Activated naive CD8-positive, alpha-beta T cell treated with anti-CD3 and anti-CD28 coated beads, Interleukin-2, amount 50 U/mL, for 16 hours (primary cell): ENCODE measurements around the gene RALA.

Experiments used
- DNase-seq: peaks from one replicate; pipeline ENCODE4 v3.0.0-alpha.2; 2020; ENCODE audit warnings: low read depth, low spot score

RALA gene

DNA sequence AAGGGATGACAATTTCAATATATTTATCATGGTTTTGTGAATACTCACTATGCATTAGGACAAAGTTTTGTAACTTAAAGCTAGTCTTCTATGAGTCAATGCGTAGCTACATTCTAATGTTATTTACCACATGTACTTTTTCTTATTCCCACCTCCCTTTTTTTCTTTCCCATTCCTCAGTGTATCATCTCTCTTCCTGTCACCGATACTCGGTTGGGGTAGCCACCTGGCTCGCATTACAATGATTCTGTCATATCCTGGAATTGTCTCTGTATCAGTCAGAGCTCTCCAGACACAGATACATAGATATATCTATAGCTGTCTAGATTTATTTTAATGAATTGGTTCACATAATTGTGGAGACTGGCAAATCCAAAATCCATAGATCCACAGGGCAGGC, 9.8 kb upstream of the RALA start:
- DNase-seq = no peak

DNA sequence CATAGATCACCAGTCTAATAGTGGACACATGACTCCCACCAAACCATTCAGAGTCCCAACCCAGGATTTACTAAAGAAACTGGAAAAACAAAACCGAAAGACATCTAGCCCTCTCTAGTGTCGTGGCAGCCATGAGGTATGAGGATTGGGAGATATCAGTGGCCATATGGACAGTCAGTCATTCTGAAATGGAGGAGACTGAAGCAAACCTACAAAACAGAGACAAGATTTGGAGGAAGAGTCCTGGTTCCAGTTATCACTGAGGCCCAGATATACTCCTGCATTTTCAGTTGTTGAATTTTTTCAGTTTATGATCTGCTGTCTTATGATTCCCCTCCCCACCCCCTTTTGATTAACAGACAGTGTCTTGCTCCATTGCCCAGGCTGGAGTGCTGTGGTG, 9.1 kb upstream of the RALA start:
- DNase-seq = no peak

GRCh38 chr7:39615350-39615975, 7.9 kb upstream of the RALA start:
- no peak for DNase-seq

DNA sequence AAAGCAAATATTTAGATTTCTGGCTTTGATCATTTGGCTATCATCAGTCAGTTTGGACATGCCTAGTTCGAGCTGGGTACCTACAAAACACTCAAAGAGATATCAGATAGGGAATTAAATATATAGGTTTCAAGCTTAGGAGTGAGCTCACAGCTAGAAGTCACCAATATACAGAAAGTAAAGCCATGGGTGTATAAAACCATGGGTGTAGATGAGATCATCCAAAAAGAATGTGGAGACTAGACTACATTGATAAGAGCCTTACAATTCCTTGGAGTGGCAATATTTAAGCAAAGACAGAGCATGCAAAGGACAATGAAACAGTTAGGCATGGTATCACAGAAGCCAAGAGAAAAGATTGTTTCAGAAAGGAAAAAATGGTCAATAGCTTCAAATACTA, 7.2 kb upstream of the RALA start:
- no peak for DNase-seq

DNA sequence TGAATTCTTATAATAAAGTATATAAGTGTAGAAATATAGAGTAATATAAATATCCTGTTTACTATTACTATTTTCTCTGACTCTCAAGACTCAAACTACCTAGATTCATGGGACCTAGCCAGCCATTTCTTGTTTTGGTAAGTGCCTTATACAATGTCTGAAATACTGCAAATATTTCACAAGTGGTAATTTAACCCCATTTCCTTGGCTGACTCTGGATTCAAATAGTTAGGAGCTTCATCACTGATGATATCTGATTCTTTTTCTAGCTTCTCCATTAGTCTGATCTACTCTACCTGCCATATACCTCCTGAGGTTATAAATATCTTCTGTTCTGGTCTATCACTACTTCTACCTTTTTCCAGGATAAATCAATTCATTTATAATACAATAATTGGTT, 6.4 kb upstream of the RALA start:
- DNase-seq = no peak

GRCh38 chr7:39618868-39619267, 4.5 kb upstream of the RALA start:
- DNase-seq = no peak

DNA sequence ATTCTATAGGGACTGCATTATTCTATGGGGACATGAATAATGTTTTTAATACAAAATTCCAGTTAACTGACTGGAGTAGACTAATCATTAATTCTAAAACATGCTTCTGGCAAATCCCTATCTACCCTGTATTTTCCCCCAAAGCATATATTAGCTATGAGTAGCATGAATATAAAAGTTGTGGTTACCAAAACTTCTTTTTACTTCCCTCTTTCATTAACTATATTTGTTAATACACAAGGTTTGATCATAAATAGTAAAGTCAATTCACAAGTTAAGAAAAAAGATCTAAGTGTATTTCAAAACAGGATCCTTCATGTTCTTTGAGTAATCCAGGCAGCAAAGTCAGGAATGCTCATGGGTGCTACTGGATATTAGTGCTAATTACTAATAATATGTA, 2.9 kb upstream of the RALA start:
- no peak for DNase-seq

DNA sequence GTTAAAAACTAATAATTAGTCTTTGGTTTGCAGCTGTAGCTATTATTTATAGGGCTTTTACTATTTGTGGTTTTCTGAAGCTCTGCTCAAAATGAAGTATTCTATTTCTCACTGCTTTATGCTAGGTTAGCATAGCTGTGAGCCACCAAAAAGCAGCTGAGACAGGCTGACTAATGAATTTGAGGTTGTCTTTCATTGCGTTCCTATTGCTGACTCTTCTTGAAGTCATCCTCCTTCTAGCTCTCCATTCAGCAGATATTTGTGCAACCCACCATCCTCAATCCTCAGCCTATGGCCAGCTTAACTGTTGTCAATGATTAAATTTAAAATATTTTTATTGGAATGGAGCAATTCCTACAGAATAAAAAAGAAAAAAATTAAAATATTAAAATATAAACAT, 2.1 kb upstream of the RALA start:
- no peak for DNase-seq

DNA sequence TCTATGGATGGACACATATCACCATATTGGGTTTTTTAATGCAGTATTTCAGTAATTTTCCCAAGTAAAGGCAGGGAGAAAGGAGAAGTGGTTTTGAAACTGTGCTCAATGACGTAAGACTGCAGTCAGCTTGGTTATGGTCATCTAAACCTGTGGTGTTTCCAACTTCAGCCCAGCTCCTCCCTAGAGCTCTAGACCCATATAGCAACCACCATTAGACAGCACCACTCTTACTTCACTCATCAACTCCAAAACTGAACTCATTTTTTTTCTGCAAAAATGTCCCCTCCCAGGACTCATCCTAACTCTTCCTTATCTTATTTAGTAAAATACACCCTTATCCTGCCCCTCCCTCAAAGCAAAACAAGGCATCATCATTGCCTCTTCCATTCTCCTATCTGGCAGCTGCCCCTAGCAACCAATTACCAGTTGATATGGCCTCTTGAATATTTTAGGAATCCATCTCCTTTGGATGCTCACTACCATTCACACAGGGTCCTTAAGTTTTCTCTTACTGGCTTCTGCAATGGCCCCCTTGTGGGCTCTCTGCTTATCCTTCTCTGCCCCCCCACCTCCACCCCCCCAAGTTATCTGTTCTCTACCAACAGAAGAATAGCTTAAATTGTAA, 1.5 kb upstream of the RALA start:
- no peak for DNase-seq

DNA sequence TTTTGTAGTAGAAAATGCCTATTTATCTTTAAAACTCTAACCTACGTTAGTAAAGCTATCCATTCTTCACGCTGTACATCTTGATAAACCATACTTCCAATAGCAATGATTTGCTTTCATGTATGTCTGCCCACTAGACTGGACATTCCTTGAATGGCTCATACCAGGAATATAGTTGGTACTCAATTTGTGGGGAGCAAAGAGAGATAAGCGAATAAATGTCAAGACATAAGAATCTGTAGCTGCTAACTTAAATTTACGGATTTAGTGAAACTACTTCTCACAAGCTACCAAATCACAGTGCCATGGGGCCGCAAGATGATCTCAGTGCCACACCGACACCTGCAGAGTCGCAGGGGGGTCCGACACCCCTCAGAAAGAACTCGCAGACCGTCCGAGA, 763 bp upstream of the RALA start:
- no peak for DNase-seq

- no peak for DNase-seq
Measured at GRCh38 chr7:39623732-39624441, 515 bp downstream of the RALA start.

DNA sequence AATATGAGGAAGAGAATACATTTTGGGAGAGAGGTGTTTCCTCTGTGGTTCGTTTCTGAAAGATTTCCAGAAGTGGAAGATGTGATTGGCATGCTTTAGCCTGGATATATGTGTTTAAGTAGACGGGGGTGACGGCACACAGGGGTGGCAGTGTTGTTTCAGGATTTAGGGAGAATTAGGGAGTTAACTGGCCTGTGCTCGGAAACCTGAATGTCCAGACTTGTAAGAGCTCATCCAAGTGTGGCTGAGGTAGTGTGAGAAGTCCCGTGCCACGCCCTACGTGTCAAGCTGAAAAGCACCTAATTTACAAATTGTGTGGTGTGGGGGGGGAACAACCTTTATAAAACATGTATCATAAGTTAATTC, 1.1 kb downstream of the RALA start:
- no peak for DNase-seq

GRCh38 chr7:39624935-39625694, 1.7 kb downstream of the RALA start:
- no peak for DNase-seq

DNA sequence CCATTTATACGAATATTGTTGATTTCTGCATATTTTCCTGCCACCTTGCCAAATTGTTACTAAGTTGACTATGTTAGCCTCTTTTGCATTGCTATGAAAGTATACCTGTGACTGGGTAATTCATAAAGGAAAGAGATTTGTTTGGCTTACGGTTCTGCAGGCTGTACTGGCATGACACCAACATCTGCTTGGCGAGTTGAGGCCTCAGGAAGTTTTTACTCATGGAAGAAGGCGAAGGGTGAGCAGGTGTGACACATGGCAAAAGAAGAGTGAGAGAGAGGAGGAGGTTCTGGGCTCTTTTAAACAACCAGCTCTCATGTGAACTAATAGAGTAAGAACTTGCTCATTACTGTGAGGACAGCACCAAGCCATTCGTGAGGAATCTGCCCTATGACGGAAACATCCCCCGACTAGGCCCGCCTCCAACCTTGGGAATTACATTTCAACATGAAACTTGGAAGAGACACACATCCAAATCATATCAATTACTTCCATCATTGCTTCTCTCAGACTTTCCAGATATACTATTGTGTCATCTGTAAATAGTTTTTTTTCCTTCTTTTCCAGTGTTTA, 8.4 kb downstream of the RALA start:
- DNase-seq = no peak

- no peak for DNase-seq
Measured at GRCh38 chr7:39633563-39634477, 10.4 kb downstream of the RALA start.

DNA sequence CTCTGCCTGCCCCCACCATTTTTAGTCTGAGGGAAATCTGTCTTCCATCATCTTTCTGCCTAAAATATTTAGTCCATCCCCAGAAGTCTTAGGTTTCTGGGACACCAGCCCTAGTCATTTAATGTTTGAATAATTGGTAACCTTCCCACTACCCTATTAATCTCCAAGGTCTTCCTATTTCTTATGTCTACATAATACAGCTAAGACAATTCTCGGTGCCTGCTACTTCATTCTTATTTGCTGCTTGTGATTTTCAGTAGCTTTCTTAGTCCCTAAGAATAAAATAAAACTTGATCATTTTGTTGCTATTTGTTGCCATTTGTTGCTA, 11.1 kb downstream of the RALA start:
- no peak for DNase-seq

GRCh38 chr7:39637400-39637799, 14.0 kb downstream of the RALA start:
- no peak for DNase-seq

DNA sequence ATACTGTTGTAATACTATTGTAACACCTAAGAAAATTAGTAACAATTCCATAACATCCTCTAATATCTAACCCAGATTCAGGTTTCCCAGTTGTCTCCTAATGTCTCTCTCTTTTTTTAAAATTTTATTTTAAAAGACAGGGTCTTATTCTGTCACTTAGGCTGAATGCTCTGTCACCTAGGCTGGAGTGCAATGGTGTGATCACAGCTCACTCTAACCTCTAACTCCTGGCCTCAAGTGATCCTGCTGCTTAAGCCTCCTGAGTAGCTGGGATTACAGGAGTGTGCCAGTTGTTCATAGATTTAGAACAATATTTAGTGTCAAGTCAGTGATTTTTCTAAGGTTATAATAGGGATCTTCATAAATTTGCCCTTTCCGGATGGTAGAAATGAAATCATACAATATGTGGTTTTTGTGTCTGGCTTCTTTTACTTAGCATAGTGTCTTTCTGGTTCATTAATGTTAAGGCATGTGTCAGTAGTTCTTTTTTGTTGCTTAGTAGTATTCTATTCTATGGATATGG, 14.7 kb downstream of the RALA start:
- DNase-seq = no peak

GRCh38 chr7:39642896-39643295, 19.5 kb downstream of the RALA start:
- no peak for DNase-seq

- DNase-seq = no peak
Measured at GRCh38 chr7:39644170-39644569, 20.8 kb downstream of the RALA start.
